Measurements from ENCODE around the gene ZNF511. TPM values are rescaled to one million over a fixed set of nuclear protein-coding genes. Genes with fewer than 3 reads are reported as not detected.

Gene ZNF511
- total RNA-seq, 2 experiments from 2014 or later = 73.4 to 77.3 TPM

DNA sequence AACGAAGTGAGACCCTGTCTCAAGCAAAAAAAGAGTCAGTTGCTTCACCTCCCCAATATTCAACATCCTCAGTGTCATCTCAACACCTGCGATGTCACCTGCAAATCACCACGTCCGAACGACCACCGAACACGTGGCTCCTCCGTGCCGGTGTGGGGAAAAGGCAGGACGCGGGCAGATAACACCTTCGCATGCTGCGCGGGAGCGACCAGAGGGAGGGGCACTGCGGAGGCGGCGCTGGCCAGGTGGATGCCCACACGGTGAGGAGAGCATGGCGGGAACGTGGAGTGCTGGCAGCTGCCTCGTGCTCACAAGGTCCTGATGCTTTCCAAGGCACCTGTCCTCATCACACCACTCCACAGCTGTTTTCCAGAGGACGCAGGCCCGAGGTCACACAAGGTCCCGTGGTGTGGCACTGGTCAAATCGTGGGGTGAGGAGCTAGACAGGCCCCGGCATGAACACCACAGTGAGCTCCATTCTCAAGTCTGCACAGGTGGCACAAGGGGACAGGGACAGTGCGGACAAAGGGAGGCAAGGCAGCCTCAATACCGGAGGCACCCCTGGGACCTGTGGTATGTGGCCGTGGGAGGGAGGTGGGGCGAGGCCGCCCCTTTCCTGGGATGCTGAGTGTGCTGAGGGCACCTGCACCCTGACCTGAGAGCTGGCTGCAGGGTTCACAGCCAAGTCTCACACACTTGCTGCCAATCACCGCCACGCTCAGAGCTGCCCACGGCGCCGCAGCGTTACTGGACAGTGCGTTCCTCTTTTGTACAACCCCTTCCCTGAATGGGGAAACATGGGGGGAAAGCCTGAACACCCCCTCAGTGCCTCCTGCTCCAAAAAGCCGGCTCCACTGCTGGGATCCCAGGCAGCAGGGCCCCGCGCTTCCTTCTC is 13.0 kb upstream of the ZNF511 start:
- peaks cover 9% of the 10 kb centered on the region for H3K36me3 Mint-ChIP-seq
- peaks cover 2% of the 10 kb centered on the region for H3K4me1 Mint-ChIP-seq
- H3K9me3 Mint-ChIP-seq = no peaks in the 10 kb centered on the region
- DNase-seq = no peak
- H3K27ac Mint-ChIP-seq = no peak overlapping the region
- H3K4me3 Mint-ChIP-seq = no peak overlapping the region
- no peaks in the 10 kb centered on the region for H3K27me3 Mint-ChIP-seq

DNA sequence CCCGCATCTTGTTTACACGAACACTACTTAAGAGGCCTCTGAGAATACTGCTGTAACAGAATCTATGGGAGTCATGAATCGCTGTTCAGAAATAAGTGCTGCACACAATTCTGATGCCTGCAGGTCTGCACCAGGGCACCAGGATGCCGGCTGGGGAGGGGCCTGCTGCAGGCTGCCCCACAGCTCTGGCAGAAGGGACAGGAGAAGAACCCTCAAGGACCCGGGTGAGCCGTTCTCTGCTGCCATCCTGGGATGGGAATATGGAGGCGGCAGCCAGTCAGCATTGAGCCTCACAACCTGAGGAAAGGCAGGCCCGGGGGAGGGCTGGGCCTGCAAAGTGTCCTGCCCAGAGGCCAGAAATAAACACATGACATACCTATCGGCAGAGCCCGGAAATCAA is 11.2 kb upstream of the ZNF511 start:
- no peak overlapping the region for H3K4me3 Mint-ChIP-seq

DNA sequence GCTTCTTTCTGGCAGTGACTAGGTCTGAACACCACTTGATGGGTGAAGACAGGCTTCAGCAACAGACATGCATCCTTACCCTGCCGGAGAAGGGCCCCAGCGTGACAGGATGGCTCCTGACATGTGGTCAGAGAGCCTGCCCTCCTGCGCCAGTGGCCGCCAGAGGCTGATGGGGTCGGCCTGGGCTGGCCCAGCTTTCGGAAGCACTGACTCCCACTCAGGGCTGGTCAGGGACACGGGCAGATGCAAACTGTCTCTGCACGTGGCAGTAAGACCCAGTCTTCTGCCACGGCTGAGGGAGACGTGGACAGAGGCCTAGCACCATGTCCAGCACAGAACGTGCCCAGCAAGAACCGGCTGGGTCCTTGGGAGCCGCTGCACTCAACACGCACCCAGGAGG is 10.2 kb upstream of the ZNF511 start:
- H3K36me3 Mint-ChIP-seq = peaks cover 9% of the 10 kb centered on the region
- H3K27me3 Mint-ChIP-seq = no peaks in the 10 kb centered on the region

More for the DNA sequence above, 11.2 kb upstream of the ZNF511 start:
- Mint-ChIP-seq H3K27ac (no peak overlapping the region), H3K9me3 (no peaks in the 10 kb centered on the region), H3K4me1 (peaks cover 2% of the 10 kb centered on the region), H3K36me3 (peaks cover 9% of the 10 kb centered on the region), H3K27me3 (no peaks in the 10 kb centered on the region)
- DNase-seq = no peak

DNA sequence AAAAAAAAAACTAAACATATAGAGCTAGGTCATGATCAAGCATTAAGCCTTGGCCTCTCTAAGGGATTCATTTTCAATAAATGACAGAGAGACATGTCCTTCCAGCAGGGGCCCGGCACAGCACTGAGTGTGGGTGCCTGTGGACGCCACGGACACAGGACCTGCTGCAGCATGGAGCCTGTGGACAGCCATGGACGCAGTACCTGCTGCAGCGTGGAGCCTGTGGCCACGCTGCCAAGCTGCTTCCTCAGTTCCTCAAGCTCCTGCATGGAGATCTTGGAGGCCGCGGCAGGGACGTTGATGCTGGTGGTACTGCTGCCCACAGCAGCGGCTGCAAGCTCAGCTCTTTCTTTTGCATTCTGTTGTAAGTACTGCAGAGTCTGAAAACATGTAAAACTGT is 9.5 kb upstream of the ZNF511 start:
- no peak overlapping the region for H3K27ac Mint-ChIP-seq
- H3K9me3 Mint-ChIP-seq = no peaks in the 10 kb centered on the region
- no peak overlapping the region for H3K4me3 Mint-ChIP-seq
- peaks cover 3% of the 10 kb centered on the region for H3K4me1 Mint-ChIP-seq
- no peak for DNase-seq
- no peaks in the 10 kb centered on the region for H3K27me3 Mint-ChIP-seq
- peaks cover 9% of the 10 kb centered on the region for H3K36me3 Mint-ChIP-seq

More for the DNA sequence above, 10.2 kb upstream of the ZNF511 start:
- Mint-ChIP-seq H3K27ac (no peak overlapping the region), H3K4me1 (no peaks in the 10 kb centered on the region), H3K9me3 (no peaks in the 10 kb centered on the region), H3K4me3 (no peak overlapping the region)
- no peak for DNase-seq

- peaks cover 9% of the 10 kb centered on the region for H3K36me3 Mint-ChIP-seq
These were observed 9.0 kb upstream of the ZNF511 start for GRCh38 chr10:133299738-133300137.

GRCh38 chr10:133302230-133302629 is 6.5 kb upstream of the ZNF511 start:
- H3K4me1 Mint-ChIP-seq = peaks cover 22% of the 10 kb centered on the region
- H3K36me3 Mint-ChIP-seq = peaks cover 9% of the 10 kb centered on the region
- no peaks in the 10 kb centered on the region for H3K9me3 Mint-ChIP-seq
- no peak overlapping the region for H3K4me3 Mint-ChIP-seq
- no peak overlapping the region for H3K27ac Mint-ChIP-seq
- DNase-seq = no peak
- no peaks in the 10 kb centered on the region for H3K27me3 Mint-ChIP-seq

More at GRCh38 chr10:133299738-133300137, 9.0 kb upstream of the ZNF511 start:
- DNase-seq = no peak
- Mint-ChIP-seq H3K27me3 (no peaks in the 10 kb centered on the region), H3K27ac (no peak overlapping the region), H3K4me1 (peaks cover 5% of the 10 kb centered on the region), H3K9me3 (no peaks in the 10 kb centered on the region), H3K4me3 (no peak overlapping the region)

- H3K4me3 Mint-ChIP-seq = no peak overlapping the region
- no peaks in the 10 kb centered on the region for H3K27me3 Mint-ChIP-seq
- H3K36me3 Mint-ChIP-seq = peaks cover 7% of the 10 kb centered on the region
- H3K4me1 Mint-ChIP-seq = peaks cover 28% of the 10 kb centered on the region
- DNase-seq = no peak
- H3K9me3 Mint-ChIP-seq = no peaks in the 10 kb centered on the region
- no peak overlapping the region for H3K27ac Mint-ChIP-seq
These were observed 5.5 kb upstream of the ZNF511 start for GRCh38 chr10:133303206-133303605.

- no peak overlapping the region for H3K4me3 Mint-ChIP-seq
- DNase-seq = no peak
- H3K36me3 Mint-ChIP-seq = peaks cover 2% of the 10 kb centered on the region
- no peaks in the 10 kb centered on the region for H3K9me3 Mint-ChIP-seq
- H3K27ac Mint-ChIP-seq = no peak overlapping the region
- H3K4me1 Mint-ChIP-seq = peaks cover 28% of the 10 kb centered on the region
- no peaks in the 10 kb centered on the region for H3K27me3 Mint-ChIP-seq
These were observed 2.6 kb upstream of the ZNF511 start for GRCh38 chr10:133306097-133306476.

DNA sequence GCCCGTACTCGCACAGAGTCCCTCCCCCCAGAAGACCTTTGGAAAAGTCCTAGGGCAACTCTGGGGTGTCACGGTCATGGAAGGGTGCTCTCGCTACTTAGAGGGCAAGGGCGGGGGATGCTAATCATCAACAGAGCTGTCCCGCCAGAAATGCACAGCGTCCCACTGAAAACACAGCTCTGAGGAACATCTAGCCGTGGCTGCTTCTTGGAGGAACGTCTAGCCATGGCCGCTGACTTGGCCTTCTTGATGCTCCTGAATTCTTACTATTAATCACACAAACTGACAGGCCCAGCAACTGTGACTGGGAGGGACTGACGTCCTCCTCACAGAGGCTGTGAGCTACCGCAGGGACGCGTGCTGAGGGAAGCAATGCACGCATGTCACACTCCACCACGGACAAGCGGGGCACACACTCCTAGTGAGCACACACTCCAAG is 1.8 kb upstream of the ZNF511 start:
- Mint-ChIP-seq H3K4me1 (peaks cover 28% of the 10 kb centered on the region), H3K4me3 (peak overlapping the region; percentile 97), H3K27ac (peak overlapping the region; percentile 98), H3K9me3 (no peaks in the 10 kb centered on the region), H3K36me3 (peaks cover 2% of the 10 kb centered on the region), H3K27me3 (no peaks in the 10 kb centered on the region)
- DNase-seq = no peak

DNA sequence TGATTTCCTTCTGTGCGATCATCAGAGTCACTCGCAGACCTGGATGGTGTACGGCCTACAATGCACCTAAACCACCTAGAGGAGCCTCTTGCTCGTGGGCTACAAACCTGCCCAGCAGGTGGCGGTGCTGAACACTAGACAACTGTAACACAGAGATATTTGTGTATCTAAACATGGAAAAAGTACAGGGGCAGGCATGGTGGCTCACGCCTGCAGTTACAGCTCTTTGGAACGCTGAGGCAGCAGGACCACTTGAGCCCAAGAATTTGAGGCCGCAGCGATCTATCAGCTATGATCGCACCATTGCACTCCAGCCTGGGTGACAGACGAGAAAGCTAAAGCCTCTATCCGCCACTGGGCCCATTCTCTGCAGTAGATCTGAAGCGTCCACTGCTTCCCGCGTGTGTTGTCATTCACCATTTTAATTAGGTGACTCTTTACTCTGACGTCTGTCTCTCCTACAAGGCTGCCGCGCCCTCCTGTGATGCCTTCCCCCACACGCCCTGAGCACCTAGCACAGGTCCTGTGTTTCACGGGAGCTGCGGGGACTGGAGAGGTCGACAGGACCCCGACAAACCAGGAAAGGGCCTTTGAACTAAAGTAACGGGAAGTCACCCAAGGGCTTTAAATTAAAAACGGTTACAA is 816 bp upstream of the ZNF511 start:
- no peaks in the 10 kb centered on the region for H3K27me3 Mint-ChIP-seq
- peak; percentile 81 for DNase-seq
- H3K4me3 Mint-ChIP-seq = peak overlapping the region; percentile 97
- H3K4me1 Mint-ChIP-seq = peaks cover 28% of the 10 kb centered on the region
- peaks cover 5% of the 10 kb centered on the region for H3K36me3 Mint-ChIP-seq
- H3K9me3 Mint-ChIP-seq = no peaks in the 10 kb centered on the region
- H3K27ac Mint-ChIP-seq = peak overlapping the region; percentile 98

GRCh38 chr10:133309100-133309719 is 496 bp downstream of the ZNF511 start:
- no peaks in the 10 kb centered on the region for H3K9me3 Mint-ChIP-seq
- peaks cover 5% of the 10 kb centered on the region for H3K36me3 Mint-ChIP-seq
- peak overlapping the region; percentile 77 for H3K4me3 Mint-ChIP-seq
- peaks cover 27% of the 10 kb centered on the region for H3K4me1 Mint-ChIP-seq
- no peaks in the 10 kb centered on the region for H3K27me3 Mint-ChIP-seq
- peak overlapping the region; percentile 80 for H3K27ac Mint-ChIP-seq
- DNase-seq = peak; percentile 89

- Mint-ChIP-seq H3K4me3 (peak overlapping the region; percentile 77), H3K27ac (peak overlapping the region; percentile 42), H3K27me3 (no peaks in the 10 kb centered on the region), H3K9me3 (no peaks in the 10 kb centered on the region), H3K4me1 (peaks cover 26% of the 10 kb centered on the region), H3K36me3 (peaks cover 5% of the 10 kb centered on the region)
- DNase-seq = no peak
These were observed 1.1 kb downstream of the ZNF511 start for GRCh38 chr10:133309720-133310398.

DNA sequence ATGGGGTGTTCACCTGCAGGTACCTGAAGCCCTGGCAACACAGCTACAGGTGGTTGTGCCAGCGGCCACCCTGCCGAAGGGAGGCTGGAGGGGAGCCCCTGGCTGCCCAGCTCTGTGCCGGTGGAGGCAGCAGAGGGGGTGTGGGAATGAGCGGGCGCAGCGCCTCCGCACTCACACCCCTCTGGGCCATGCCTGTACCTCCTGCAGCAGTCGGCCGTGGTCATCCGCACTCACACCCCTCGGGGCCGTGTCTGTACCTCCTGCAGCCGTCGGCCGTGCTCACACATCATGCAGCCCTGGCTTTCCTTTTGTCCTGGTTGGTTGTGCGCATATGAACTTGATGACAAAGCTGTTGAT is 1.7 kb downstream of the ZNF511 start:
- Mint-ChIP-seq H3K4me1 (peaks cover 21% of the 10 kb centered on the region), H3K27ac (no peak overlapping the region), H3K36me3 (peaks cover 5% of the 10 kb centered on the region), H3K4me3 (no peak overlapping the region), H3K9me3 (no peaks in the 10 kb centered on the region), H3K27me3 (no peaks in the 10 kb centered on the region)
- DNase-seq = no peak

- DNase-seq = no peak
- Mint-ChIP-seq H3K9me3 (no peaks in the 10 kb centered on the region), H3K4me1 (peaks cover 17% of the 10 kb centered on the region), H3K27ac (no peak overlapping the region), H3K4me3 (no peak overlapping the region), H3K27me3 (no peaks in the 10 kb centered on the region), H3K36me3 (peaks cover 5% of the 10 kb centered on the region)
These were observed 2.1 kb downstream of the ZNF511 start for GRCh38 chr10:133310789-133311188.

DNA sequence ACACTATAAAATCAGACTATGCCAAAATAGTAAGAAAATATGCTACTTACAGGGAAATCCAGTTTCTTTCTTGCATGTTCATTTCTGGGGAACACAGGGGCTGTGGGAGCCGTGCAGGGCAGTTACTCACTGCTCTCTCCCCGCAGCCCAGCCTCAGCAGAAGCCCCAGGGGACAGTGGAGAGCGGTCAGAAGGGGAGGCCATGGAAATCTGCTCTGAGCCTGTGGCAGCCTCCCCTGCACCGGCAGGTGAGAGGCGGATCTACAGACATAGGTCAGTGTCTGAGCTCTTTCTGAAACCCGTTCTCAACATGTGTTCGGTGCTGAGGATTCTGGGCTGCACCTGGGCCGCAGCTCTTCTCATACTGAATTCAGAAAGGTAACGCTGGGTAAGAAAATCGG is 2.9 kb downstream of the ZNF511 start:
- H3K27me3 Mint-ChIP-seq = no peaks in the 10 kb centered on the region
- H3K27ac Mint-ChIP-seq = no peak overlapping the region
- H3K4me3 Mint-ChIP-seq = no peak overlapping the region
- peaks cover 5% of the 10 kb centered on the region for H3K36me3 Mint-ChIP-seq
- no peak for DNase-seq
- no peaks in the 10 kb centered on the region for H3K9me3 Mint-ChIP-seq
- peaks cover 16% of the 10 kb centered on the region for H3K4me1 Mint-ChIP-seq
